DMS 273 (cell line): ENCODE results near the gene KBTBD13.
"Not testable (repeated sequence)": the region's sequence is repeated elsewhere in the genome, so short reads cannot be mapped to it uniquely, and the experiment has no call there.

Experiments used
- DNase-seq: peaks from one replicate; lab custom pipeline; 2025; ENCODE audit not compliant: unreplicated experiment; lab: John Stamatoyannopoulos, UW

Gene KBTBD13

DNA sequence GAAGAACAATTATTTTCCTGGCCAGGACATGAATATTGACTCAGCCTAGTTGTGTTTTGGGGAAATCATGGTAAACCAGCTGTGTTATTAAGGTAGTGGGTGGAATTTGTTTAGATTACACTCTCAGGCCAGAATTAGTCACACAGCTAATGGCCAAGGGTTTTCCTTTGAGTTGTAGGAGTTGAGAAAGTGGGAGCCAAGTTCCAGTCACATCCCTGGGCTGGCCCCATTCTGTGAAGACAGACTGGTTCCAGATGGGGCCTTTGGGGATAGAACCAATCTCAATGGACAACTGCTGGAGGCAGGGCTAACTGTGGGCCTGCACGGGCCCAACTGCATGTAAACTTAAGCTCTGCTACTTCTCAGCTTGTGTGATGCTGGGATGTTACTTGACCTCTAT lies 7.4 kb upstream of the KBTBD13 start:
- DNase-seq = no peak

DNA sequence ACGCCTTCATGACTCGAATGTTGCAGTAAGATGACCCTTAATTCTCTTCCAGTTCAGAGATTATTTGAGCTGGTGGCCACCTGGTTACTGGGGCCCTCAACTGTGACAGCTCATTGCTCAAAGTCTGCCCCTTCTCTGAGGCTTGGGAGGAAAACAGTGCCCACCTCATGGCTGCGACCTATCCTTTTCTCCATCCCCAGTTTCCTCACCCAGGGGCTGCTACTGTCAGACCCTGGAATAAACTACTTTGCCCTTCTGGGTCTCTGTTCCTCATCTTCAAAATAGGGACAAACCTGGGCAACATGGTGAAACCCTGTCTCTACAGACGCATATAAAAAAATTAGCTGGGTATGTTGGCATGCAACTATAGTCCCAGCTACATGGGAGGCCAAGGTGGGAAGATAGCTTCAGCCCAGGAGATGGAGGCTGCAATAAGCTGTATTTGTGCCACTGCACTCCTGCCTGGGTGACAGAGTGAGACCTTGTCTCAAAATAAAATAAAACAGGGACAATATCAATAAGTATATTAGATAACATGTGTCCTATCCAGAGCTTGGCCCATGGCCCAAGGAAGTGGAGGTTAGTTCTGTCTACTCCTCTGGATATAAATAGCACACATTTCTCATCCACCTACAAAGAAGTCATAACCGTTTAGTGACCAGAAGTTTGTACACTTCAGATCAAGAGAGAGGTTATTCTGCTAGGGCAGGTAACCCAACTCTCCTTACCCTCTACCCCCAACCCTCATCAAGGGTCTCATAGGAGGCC lies 6.6 kb upstream of the KBTBD13 start:
- DNase-seq = no peak

DNA sequence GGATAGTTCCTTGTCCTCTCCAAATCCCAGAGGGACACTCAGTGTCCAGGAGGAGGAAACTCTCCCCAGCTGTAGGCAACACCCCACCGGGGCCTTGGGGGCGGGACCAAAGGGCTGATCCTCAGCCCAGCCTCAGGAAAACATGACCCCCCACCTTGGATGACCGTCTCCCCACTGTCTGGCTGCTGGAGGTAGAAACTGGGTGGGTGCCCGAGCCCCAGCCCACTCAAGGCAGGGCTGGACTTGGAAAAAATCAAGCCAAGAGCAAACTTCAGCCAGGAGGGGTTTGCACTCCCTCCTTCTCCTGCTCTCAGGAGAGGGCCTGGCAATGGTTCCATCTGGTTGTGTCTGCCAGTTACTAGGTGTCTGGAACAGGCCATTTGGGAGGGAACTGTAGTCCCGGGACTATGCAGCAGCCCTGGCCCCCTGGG lies 5.2 kb upstream of the KBTBD13 start:
- peak; percentile 52 for DNase-seq

DNA sequence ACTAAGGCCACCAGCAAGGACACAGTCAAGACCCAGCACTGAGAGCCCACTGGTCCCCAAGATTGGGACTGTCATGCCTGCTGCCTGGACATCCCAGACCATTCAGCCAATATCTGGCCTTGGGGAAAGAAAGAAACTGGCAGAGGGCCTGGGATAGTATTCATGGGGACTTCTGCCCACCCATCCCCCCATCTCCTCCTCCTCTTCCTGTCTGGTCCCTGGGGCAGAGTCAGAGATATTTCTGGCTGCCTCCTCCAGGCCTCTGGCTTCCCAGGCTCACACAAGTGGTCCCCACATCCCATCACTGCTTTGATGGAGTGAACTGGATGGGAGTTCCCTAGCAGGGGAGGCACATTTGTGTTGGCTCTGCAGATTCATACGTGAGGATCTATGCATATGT lies 4.5 kb upstream of the KBTBD13 start:
- DNase-seq = no peak

DNA sequence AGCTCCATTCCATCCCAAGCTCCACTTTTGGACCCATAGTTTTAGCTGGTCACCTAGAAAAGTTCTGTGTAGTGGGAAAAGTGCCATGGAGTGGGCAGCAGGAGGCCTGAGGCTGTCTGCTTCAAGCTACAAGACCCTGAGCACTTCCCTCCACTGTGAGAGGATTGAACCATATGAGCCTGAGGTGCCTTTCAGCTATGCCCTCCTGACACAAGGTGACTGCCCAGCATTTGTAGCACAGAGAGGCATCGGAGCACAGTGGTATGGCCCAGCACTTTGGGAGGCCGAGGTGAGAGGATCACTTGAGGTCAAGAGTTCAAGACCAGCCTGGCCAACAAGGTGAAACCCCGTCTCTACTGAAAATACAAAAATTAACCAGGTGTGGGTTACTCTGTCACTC lies 3.9 kb upstream of the KBTBD13 start:
- DNase-seq = no peak

DNA sequence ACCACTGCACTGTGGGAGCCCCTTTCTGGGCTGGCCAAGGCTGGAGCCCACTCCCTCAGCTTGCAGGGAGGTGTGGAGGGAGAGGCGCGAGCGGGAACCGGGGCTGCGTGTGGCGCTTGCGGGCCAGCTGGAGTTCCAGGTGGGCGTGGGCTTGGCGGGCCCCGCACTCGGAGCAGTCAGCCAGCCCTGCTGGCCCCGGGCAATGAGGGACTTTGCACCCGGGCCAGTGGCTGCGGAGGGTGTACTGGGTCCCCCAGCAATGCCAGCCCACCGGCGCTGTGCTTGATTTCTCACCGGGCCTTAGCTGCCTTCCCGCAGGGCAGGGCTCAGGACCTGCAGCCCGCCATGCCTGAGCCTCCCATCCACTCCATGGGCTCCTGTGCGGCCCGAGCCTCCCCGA lies 1.6 kb upstream of the KBTBD13 start:
- DNase-seq = not testable (repeated sequence)

DNA sequence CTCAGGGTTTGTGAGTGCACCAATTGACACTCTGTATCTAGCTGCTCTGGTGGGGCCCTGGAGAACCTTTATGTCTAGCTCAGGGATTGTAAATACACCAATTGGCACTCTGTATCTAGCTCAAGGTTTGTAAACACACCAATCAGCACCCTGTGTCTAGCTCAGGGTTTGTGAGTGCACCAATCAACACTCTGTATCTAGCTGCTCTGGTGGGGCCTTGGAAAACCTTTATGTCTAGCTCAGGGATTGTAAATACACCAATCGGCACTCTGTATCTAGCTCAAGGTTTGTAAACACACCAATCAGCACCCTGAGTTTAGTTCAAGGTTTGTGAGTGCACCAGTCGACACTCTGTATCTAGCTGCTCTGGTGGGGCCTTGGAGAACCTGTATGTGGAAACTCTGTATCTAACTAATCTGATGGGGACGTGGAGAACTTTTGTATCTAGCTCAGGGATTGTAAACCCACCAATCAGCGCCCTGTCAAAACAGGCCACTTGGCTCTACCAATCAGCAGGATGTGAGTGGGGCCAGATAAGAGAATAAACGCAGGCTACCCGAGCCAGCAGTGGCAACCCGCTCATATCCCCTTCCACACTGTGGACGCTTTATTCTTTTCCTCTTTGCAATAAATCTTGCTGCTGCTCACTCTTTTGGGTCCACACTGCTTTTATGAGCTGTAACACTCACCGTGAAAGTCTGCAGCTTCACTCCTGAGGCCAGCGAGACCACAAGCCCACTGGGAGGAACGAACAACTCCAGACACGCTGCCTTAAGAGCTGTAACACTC lies 745 bp upstream of the KBTBD13 start:
- DNase-seq = not testable (repeated sequence)

DNA sequence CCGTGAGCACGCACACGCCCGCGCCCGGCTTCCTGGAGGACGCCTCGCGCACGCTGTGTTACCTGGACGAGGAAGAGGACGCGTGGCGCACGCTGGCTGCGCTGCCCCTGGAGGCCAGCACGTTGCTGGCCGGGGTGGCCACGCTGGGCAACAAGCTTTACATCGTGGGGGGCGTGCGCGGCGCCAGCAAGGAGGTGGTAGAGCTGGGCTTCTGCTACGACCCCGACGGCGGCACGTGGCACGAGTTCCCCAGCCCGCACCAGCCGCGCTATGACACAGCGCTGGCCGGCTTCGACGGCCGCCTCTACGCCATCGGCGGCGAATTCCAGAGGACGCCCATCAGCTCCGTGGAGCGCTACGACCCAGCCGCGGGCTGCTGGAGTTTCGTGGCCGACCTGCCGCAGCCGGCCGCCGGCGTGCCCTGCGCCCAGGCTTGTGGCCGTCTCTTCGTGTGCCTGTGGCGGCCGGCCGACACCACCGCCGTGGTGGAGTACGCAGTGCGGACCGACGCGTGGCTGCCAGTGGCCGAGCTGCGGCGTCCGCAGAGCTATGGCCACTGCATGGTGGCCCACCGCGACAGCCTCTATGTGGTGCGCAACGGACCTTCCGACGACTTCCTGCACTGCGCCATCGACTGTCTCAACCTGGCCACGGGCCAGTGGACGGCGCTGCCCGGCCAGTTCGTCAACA lies 890 bp downstream of the KBTBD13 start:
- DNase-seq = no peak

DNA sequence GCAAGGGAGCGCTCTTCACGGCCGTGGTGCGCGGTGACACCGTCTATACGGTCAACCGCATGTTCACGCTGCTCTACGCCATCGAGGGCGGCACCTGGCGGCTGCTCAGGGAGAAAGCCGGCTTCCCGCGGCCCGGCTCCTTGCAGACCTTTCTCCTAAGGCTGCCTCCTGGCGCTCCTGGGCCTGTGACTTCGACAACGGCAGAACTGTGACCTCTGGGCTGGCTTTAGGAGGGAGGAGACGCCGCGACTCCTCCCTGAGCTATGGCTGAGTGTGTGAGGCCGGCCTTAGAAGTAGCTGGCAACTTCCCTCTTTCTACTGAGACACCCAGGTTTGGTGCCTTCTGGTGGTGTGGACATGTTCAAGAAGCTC lies 1.4 kb downstream of the KBTBD13 start:
- DNase-seq = no peak

DNA sequence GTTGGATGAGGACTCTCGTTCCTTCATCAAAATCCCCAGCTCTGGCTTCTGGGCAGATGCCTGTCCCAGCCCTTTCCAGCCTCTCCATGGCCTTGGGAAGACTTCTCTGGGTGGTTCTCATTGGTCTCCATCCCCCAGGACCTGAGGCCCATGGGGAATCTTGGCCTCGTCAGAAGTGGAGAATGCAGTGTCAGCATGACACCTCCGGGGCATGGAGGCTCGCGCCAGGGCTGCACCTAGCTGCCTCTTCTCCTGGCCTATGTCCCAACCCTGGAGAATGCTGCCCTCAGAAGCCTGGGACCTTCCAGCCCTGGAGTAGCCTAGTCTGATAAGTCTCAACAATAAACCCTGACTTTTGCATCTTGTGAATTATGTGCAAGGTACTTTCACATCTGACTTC lies 3.0 kb downstream of the KBTBD13 start:
- no peak for DNase-seq

DNA sequence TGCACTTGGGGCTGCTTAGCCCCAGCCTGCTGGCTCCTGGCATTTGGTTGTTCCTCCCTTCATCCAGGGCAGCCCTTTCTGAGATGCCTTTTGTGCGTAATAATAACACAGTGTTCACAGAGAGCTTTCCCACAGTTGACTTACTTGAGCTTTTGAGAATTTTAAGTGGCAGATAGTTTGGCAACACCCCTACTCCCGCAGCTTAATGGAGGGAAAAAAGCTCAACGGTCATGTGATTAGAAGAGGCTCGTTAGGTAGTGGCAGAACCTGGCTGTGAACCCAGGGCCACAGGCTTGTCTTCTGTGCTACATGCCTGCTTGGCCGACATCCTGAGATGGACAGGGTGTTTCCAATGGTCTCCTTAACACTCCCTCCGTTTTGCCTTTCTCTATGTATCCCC lies 4.7 kb downstream of the KBTBD13 start:
- no peak for DNase-seq

DNA sequence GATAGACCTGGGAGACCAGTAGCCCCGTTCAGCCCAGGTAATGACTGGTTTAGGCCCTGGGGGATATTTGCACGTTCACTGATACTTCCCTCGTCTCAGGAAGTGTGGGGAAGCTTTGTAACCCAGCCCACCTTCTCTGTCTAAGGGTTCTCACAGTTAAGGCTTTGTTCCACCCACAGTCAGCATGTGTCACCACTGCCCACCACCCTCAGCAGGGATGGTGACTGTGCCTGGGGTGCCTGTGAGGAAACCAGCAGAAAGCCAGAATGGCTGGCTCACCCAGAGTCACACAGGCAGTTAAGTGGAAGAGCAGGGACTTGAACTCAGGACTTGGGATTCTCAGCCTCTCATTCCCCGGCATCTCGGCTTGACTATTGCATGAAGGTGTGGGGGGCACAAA lies 5.2 kb downstream of the KBTBD13 start:
- DNase-seq = no peak

DNA sequence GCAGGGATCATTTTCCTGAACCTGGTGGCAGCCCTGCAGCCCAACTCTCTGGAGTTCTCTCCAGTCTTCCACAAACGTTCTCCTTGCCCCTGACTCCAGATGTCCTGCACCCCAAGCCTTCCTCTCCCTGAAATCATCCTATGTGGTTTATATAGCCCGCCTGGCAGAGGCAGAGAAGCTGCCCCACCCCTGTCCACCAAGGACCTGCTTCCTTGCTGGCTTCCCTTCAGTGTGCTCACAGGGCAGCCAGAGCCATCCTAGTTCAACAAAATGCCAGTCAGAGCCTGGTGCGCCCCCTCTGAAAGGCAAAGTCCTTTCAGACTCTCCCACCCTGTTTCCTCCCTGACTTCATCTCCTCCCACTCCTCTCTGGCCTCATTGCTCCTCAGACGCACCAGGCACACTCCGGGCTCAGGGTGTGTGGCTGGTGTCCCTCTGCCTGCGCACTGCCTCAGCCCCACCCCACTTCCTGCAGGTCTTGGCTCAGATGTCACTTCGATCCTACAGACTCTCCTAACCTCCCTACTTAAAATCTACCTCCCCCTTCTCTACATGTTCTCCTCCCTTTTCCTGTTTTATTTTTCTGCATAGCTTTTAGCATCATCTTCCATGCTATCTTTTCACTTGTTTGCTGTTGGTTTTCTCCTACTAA lies 5.9 kb downstream of the KBTBD13 start:
- no peak for DNase-seq

DNA sequence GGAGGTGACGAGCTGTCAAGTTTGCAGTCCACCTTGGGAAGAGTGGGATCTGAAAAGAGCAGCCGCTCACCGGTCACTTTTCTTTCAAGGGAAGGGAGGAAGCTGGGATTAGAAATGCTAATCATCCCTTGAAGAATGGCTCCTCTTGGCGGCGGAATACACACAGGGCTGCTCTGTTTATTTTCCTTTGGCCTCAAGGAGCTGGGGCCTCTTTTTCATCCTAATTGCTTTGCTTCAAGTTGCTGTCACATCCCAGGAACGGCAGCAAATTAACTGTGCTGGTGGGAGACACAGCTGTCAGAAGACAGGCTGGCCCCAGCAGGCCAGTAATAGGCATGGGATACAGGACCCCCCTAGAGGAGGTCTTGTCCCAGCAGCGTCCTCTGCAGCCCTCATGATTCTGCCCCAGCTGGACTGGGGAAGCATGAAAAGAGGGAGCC lies 6.7 kb downstream of the KBTBD13 start:
- DNase-seq = no peak

DNA sequence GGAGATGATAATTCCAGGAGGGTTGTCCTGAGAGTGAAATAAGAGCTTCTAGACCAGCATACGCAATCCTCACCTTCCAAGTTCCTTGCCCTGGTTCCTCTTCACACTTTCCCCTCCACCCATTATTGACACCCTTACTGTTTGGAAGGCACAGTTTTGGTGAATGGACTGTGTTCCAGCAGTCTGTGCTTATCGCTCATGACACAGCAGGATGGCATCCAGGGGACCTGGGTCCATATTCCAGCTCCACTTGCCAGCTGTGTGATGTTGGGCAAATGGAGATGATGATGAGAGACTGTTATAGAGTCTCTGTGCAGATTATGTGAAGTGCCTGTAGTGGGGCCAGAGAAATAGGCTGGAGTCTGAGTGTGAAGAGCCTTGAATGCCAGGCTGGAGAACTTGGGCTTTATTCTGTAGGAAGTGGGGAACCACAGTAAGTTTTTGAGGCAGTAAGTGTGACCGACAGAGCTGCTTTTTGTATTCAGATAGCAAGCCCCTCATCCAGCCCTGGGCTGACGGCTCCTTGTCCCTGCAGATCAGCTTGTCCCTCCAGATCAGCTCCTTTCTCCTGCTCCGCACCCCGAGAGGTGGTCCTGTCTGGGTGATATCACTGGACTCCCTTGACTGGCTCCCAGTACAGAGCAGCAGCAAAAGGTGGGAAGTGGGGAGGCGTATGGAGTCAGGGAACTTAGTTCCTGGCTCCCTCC lies 8.1 kb downstream of the KBTBD13 start:
- no peak for DNase-seq

DNA sequence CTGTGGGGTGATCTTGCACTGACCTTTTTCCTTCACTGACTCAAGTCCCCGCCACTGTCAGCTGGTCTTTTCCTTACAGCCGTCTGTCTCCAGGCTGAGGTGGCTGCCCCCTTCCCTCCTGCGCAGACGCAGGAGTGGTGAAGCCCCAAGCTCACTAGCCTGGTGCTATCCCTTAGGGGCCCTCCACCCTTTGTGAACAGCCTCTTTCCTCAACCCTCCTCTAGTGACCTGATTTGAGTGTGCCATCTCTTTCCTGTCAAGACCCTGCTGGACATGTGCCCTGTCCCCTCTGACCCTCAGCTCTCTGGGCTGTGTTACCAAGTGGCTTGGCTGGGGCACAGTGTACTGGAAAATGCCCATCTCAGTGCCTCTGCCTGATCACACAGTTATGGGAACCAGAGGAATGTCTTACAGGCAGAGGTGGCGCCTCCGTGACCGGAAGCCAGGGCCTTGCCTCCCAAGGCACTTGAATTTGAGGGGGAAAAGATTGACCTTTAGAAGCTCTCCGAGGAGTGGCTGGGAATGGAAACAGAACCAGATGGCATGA lies 8.7 kb downstream of the KBTBD13 start:
- DNase-seq = no peak

DNA sequence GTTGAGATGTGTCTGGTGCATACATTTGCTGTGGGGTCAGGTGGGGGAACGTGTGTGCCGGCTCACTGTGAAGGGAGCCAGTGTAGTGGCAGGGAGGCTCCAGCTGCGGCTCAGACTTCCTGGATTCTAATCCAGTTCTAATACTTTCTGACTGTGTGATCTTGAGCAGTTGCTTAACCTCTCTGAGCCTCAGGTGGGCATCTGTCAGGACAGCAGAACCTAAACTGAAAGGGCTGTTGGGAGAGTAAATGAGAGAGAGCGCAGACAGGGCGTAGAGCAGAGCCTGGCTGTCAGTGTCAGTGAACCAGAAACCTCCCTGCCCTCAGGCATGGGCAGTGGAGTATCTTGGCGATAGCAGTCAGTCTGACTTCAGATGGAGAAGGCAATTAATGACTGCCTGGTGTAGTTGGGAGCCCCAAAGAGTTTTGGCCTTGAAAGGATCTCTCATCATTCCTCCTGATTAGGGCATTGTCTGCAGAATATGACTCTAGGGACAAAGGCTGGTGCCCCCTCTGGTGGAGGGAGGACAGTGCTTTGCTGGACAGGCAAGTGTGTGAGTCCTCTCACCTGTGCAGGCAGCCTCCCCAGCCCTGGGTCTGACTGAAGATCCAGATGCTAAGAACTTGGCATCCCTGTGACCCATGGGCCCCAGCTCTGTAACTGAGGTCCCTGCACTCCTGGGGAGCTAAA lies 9.6 kb downstream of the KBTBD13 start:
- DNase-seq = peak; percentile 23

DNA sequence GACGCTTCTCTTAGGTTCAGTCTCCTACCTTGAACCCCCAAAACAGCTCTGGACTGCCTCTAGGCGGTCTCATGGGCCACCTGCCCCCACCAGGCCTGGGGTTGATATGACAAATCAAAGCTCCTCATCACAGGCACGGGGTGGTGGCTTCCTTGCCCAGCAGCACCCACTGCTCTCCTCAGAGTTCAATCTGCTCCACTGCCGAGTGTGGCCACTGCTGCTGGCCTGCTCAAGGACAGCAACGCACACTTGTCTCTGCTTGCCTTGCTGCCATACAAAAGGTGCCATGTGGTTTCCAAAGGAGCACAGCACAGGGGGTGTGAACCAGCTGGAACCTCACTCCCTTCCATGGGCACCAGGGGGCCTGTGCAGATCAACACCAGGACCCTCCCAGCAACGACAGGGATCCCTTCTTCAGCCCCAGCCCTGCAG lies 10.2 kb downstream of the KBTBD13 start:
- peak; percentile 52 for DNase-seq

DNA sequence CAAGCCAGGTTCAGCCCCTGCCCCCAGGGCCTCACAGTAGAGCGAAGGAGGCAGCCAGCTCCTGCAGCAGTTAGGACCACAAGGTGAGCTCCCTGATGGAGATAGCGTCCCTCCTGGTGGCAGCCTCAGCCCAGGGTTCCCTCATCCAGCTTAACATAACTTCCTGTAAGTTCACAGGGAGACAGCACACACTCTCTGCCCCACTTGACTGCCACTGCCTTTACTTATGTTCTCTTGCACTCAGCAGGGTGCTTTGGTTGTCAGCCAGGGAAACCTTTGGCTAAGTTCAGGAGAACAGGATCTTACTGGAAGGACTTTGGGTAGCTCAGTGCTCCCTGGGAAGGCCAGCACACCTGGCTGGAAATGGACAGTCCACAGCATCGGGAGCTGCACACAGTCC lies 10.9 kb downstream of the KBTBD13 start:
- no peak for DNase-seq
